Stimulated activated CD4-positive, alpha-beta T cell treated with anti-CD3 and anti-CD28 coated beads, TNF-alpha, amount 100 ng/mL, for 24 hours (primary cell): ENCODE data around the gene SCP2.

Experiments
- DNase-seq, 3 experiments: peaks; one replicate each; pipeline ENCODE4 v3.0.0-alpha.2; 2020; ENCODE audit warnings: low read depth in 3 of 3

The SCP2 gene

GRCh38 chr1:53066891-53067738 lies 140.0 kb downstream of the SCP2 start:
- DNase-seq, result no peak

GRCh38 chr1:53067886-53068285 lies 140.8 kb downstream of the SCP2 start:
- DNase-seq, result no peak

GRCh38 chr1:53068314-53069099 lies 141.4 kb downstream of the SCP2 start:
- DNase-seq, result no peak

GRCh38 chr1:53069265-53069662 lies 142.2 kb downstream of the SCP2 start:
- DNase-seq, result no peak

- no peak for DNase-seq
These were observed 142.7 kb downstream of the SCP2 start for GRCh38 chr1:53069663-53070327.

GRCh38 chr1:53070621-53071020 lies 143.5 kb downstream of the SCP2 start:
- no peak for DNase-seq

GRCh38 chr1:53071167-53071865 lies 144.2 kb downstream of the SCP2 start:
- no peak for DNase-seq

GRCh38 chr1:53071915-53072314 lies 144.8 kb downstream of the SCP2 start:
- DNase-seq, result no peak

- no peak for DNase-seq
These were observed 146.2 kb downstream of the SCP2 start for GRCh38 chr1:53073287-53073686.

- DNase-seq, result no peak
These were observed 146.8 kb downstream of the SCP2 start for GRCh38 chr1:53073868-53074311.

- DNase-seq, result no peak
These were observed 147.5 kb downstream of the SCP2 start for GRCh38 chr1:53074313-53075154.

GRCh38 chr1:53075206-53075605 lies 148.1 kb downstream of the SCP2 start:
- DNase-seq, result no peak

GRCh38 chr1:53075761-53076163 lies 148.7 kb downstream of the SCP2 start:
- no peak for DNase-seq

- DNase-seq, result no peak
These were observed 149.1 kb downstream of the SCP2 start for GRCh38 chr1:53076165-53076564.

- DNase-seq, result no peak
These were observed 149.9 kb downstream of the SCP2 start for GRCh38 chr1:53076721-53077598.

GRCh38 chr1:53077599-53077965 lies 150.5 kb downstream of the SCP2 start:
- no peak for DNase-seq

GRCh38 chr1:53078333-53079101 lies 151.4 kb downstream of the SCP2 start:
- no peak for DNase-seq

- DNase-seq, result no peak
These were observed 152.2 kb downstream of the SCP2 start for GRCh38 chr1:53079251-53079650.

- DNase-seq, result no peak
These were observed 153.0 kb downstream of the SCP2 start for GRCh38 chr1:53080041-53080440.
